GM19099 (cell line): ENCODE measurements around the gene GADD45GIP1.
A peak's percentile ranks its signal among the peaks of the same experiment; 100 is the strongest.

Experiments
- POLR2A ChIP-seq: IDR thresholded peaks from 3 replicates; pipeline ENCODE4 v1.6.1; 2011; ENCODE audit warnings: low read depth; ENCODE audit not compliant: insufficient read length; ENCODE audit errors: extremely low read depth

The GADD45GIP1 gene

GRCh38 chr19:12939975-12940423 is 17.0 kb downstream of the GADD45GIP1 start:
- TF ChIP-seq POLR2A = no peak

DNA sequence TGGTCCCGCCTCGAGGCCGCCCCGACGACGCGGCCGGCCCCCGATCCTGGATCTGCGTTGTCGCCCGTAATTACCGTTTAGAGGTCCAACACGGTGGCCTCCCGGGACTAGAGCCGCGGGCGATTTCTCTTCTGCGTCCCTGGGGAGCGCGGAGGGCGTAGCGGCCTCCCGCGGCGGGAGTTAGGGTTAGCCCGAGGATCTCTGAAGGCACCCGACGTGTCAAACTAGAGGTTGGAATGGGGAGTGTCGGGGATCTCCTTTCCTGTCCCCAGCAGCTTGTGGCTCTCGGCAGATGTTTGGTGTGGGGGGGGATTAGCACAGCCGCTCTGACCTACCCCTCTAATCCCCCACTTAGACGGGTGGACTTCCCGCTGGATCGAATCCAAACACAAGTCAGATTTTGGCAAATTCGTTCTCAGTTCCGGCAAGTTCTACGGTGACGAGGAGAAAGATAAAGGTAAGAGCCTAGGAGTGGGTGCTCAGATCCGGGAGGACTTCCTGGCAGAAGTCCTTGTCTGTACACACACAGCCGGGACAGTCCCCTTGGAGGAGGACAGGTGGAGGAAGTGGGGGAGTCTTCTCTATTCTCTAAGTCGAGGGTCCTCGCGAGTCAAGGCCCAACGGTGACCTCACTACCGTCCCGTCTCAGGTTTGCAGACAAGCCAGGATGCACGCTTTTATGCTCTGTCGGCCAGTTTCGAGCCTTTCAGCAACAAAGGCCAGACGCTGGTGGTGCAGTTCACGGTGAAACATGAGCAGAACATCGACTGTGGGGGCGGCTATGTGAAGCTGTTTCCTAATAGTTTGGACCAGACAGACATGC is 18.0 kb downstream of the GADD45GIP1 start:
- no peak for TF ChIP-seq POLR2A

DNA sequence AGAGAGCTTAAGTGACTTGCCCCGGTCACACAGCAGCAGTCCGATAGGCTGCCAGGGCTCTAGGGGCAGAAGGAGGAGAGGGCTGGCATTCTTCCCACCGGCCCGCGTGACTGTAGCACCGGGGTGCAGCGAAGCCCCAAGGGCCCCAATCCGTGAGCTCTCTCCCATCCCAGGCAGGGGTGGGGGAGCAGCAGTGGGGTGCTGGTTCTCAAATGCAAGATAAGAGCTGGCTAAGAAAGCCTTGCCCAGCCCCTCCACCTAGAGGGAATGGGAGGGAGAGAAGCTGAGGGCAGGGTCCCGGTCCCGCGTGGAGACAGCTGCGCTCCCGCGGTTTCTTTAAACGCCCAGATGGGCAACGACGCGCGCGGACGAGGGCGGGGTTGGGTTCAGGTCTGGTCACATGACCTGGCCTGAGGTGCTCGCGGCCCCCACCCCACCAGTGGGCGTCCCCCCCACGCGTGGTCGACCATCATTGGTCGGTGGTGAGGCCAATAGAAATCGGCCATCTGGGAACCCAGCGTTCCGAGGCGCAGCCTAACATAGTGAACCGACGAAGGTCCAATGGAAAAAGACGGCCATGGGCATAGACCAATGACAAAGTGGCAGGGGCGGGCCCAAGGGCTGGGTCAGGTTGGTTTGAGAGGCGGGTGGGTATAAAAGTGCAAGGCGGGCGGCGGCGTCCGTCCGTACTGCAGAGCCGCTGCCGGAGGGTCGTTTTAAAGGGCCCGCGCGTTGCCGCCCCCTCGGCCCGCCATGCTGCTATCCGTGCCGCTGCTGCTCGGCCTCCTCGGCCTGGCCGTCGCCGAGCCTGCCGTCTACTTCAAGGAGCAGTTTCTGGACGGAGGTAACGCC is 18.9 kb downstream of the GADD45GIP1 start, which contains the start of gene CALR:
CALR (plus strand) TSS at position 683 of the 852 bp plus-strand sequence; CDS start at position 754, 71 bp downstream.
- peak; percentile 100 for TF ChIP-seq POLR2A

DNA sequence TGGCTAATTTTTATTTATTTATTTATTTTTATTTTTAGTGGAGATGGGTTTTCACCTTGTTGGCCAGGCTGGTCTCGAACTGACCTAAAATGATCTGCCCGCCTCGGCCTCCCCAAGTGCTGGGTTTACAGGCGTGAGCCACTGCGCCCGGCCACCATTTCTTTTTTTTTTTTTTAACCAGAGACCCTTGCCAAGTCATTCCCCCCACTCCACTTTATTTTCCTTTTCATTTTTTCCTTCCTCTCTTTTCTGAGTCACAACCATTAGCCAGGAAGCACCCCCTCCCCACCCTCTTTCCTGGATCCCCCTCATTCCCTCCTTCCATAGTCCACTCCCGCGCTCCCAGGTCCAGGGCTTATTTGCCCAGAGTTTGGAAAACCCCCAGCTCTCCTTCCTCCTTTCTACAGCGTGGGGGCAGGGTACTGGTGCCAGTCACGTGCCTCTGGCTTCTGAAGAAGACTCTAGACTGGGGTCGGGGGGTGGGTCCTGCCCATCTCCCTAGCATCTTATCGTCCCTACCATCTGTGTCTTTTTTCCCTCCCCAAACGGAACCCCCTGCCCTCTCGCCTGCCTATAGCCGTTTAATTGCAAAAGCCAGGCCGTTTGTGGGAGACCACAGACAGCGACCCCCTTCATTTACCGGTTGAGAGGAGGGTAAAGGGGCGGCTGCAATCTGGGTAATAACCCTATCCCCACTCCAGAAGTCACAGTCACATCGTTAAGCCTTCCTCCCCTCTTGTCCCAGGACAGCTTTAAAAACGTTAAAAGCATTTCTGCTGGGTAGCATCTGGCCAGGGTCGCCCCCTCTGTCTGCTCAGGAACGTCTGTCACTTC is 19.7 kb downstream of the GADD45GIP1 start:
- no peak for TF ChIP-seq POLR2A

DNA sequence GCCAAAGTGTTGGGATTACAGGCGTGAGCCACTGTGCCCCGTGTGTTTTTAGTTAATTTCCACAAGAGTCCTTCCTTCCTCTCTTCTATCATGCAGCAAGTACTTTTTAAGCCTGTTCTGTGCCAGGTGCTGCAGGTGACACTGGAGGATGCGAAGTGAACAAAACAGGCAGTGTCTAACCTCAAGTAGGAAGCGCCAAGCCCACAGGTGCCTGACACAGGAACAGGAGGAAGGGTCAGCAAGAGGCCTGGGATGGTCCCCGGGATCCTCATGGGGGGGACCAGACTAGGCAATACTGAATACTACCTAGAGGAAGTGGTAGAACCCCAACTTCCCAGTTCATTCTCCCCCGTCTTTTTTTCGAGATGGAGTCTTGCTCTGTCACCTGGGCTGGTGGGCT is 20.4 kb downstream of the GADD45GIP1 start:
- TF ChIP-seq POLR2A = no peak

DNA sequence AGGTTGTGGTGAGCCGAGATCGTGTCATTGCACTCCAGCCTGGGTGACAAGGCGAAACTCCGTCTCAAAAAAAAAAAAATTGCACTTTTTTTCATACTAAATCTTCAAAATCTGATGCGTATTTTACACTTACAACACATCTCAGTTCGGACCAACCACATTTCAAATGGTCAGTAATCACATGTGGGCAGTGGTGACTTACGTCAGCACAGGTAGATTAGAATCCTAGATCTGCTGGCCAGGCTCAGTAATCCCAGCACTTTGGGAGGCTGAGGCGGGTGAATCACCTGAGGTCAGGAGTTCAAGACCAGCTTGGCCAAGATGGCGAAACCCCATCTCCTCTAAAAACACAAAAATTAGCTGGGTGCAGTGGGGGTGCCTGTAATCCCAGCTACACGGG is 22.0 kb downstream of the GADD45GIP1 start:
- TF ChIP-seq POLR2A = no peak

GRCh38 chr19:12933287-12934072 is 23.5 kb downstream of the GADD45GIP1 start, which contains the start of gene FARSA:
Gene FARSA (minus strand): TSS chr19:12933711. CDS start chr19:12933696, 15 bp downstream.
- peak; percentile 95 for TF ChIP-seq POLR2A

GRCh38 chr19:12932392-12933286 is 24.4 kb downstream of the GADD45GIP1 start:
- no peak for TF ChIP-seq POLR2A

- TF ChIP-seq POLR2A = no peak
Measured at GRCh38 chr19:12930002-12930645, 26.9 kb downstream of the GADD45GIP1 start.

DNA sequence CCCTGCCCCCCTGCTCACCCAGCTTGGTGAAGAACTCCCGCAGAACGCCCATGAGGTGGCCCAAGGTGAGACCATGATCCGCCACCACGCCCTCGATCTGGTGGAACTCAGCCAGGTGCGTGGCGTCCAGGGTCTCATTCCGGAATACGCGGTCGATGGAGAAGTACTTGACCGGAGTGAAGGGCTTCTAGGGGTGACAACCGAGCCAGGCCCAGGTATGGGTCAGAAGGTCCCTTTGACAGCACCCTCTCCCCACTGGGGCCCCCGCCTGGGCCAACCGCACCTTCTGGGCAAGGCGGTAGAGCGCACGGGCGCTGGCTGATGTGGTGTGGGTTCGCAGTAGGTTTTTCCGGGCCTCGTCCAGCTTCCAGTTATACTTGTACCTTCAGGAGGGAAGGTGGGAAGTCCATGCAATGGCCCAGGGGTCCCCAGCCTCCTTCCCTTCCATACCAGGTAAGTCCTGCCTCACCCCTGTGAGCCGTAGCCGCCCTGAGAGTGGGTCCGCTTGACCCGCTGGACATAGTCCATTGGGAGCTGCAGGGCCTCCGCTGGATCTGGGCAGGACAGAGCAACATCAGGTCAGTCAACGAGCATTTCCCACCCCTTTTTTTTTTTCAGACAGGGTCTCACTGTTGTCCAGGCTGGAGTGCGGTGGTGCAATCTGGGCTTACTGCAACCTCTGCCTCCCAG is 32.3 kb downstream of the GADD45GIP1 start:
- no peak for TF ChIP-seq POLR2A

DNA sequence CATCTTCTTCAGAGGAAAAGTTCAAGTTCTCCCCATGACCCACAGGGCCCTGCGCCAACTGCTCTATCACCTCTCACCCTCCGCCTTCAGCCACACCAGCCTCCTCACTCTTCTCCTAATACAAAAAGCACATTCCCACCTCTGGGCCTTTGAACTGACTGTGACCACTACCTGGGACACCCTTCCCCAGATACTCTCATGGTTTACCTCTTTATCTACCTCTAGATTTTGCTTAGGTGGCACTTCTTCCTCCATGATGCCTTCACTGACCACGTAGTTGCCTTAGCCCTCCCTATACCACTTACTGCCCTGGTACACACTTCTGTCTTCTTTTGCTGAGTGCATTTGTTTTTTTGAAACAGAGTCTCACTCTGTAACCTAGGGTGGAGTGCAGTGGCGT is 34.1 kb downstream of the GADD45GIP1 start:
- TF ChIP-seq POLR2A = no peak

- no peak for TF ChIP-seq POLR2A
Measured at GRCh38 chr19:12921047-12921446, 36.0 kb downstream of the GADD45GIP1 start.
